K562 (cell line): Measurements from ENCODE around the gene KCNH2. TPM values are rescaled to one million over a fixed set of nuclear protein-coding genes. Genes with fewer than 3 reads are reported as not detected.

Experiments
- ATF7 ChIP-seq: fragments of 450-650 bp; IDR thresholded peaks from 2 replicates; pipeline ENCODE4 v1.7.1; 2014; ENCODE audit warnings: mild to moderate bottlenecking, moderate library complexity
- EGR1 ChIP-seq: fragments of 450-650 bp; conservative IDR thresholded peaks from 2 replicates; pipeline ENCODE4 v1.6.1; 2017; ENCODE audit warnings: mild to moderate bottlenecking
- HCFC1 ChIP-seq: IDR thresholded peaks from 2 replicates; pipeline ENCODE4 v1.6.1; 2012; ENCODE audit warnings: low read depth, low read length, improper control_type of control experiment
- HNRNPLL ChIP-seq: fragments of 200-400 bp; formaldehyde crosslinking; IDR thresholded peaks from 2 replicates; pipeline ENCODE4 v1.6.1; 2017; ENCODE audit warnings: low read length, low read depth, mild to moderate bottlenecking; ENCODE audit not compliant: poor library complexity, severe bottlenecking
- MIER1 ChIP-seq: fragments of 450-650 bp; IDR thresholded peaks from 2 replicates; pipeline ENCODE4 v1.6.1; 2016; ENCODE audit warnings: antibody characterized with exemption, mild to moderate bottlenecking, low read depth
- MTA3 ChIP-seq: fragments of 450-650 bp; formaldehyde crosslinking; IDR thresholded peaks from 2 replicates; pipeline ENCODE4 v1.6.1; 2017; ENCODE audit warnings: mild to moderate bottlenecking, borderline replicate concordance
- NFRKB ChIP-seq: fragments of 450-650 bp; IDR thresholded peaks from 2 replicates; pipeline ENCODE4 v1.6.1; 2016; ENCODE audit warnings: low read depth
- POLR3A ChIP-seq: IDR thresholded peaks from 2 replicates; pipeline ENCODE4 v1.6.1; 2011; ENCODE audit warnings: borderline replicate concordance, mild to moderate bottlenecking, moderate library complexity; ENCODE audit not compliant: insufficient read length, insufficient read depth; ENCODE audit errors: extremely low read depth
- PRMT5 ChIP-seq: sonication (generic); formaldehyde crosslinking; IDR thresholded peaks from 2 replicates; pipeline ENCODE4 v1.5.0; 2020; ENCODE audit warnings: missing genetic modification reagents
- RERE ChIP-seq: sonication (generic); formaldehyde crosslinking; IDR thresholded peaks from 2 replicates; pipeline ENCODE4 v1.8.0; 2023; ENCODE audit warnings: missing genetic modification reagents, mild to moderate bottlenecking, borderline replicate concordance
- SREBF1 ChIP-seq: fragments of 150-350 bp; IDR thresholded peaks from 2 replicates; pipeline ENCODE4 v1.6.1; 2014; ENCODE audit warnings: antibody characterized with exemption, low read depth, low read length, borderline replicate concordance
- SRSF3 ChIP-seq: fragments of 200-400 bp; formaldehyde crosslinking; IDR thresholded peaks from 2 replicates; pipeline ENCODE4 v1.6.1; 2016; ENCODE audit warnings: mild to moderate bottlenecking, low read length, moderate library complexity; ENCODE audit not compliant: insufficient read depth
- XRCC3 ChIP-seq: fragments of 450-650 bp; IDR thresholded peaks from 2 replicates; pipeline ENCODE4 v1.6.1; 2017; ENCODE audit warnings: mild to moderate bottlenecking, moderate library complexity
- ZBTB34 ChIP-seq: fragments of 250-450 bp; sonication (Bioruptor Pico); IDR thresholded peaks from 2 replicates; pipeline ENCODE4 v1.8.0; 2021; ENCODE audit warnings: mild to moderate bottlenecking, moderate library complexity
- ZNF23 ChIP-seq: fragments of 250-450 bp; sonication (Bioruptor Pico); IDR thresholded peaks from 2 replicates; pipeline ENCODE4 v1.4.0; 2020; ENCODE audit warnings: mild to moderate bottlenecking
- polyA plus RNA-seq, 8 experiments: library from polyadenylated mRNA; depleted of rRNA in 4 of 8; stranded (reverse) in 5 of 8; unstranded in 3 of 8; fragments of >200 nt; fragmentation: Nextera tagmentation in 2 of 8; fragmentation: Illumina TruSeq in 1 of 8; extraction: Ambion mirVana in 2 of 8; extraction: Trizol in 1 of 8; gene quantifications; 2 replicates each; pipeline versions ENCODE4 v1.2.1 to v1.2.3, GENCODE V29; 2011 to 2014; ENCODE audit warnings: inconsistent platforms in 1 of 8, missing spikeins in 1 of 8
- total RNA-seq, 7 experiments: library from RNA; depleted of rRNA in 6 of 7; stranded (reverse); fragments of >200 nt in 6 of 7; fragmentation: Illumina TruSeq in 2 of 7; extraction: Trizol in 2 of 7; gene quantifications; 2 replicates each; pipeline versions ENCODE4 v1.2.1 to v1.2.3, GENCODE V29; 2011 to 2021; ENCODE audit warnings: low replicate concordance in 1 of 7
- TF ChIP-seq, protein P1 (sequence below): fragments of 200-400 bp; formaldehyde crosslinking; IDR thresholded peaks from 2 replicates; pipeline ENCODE4 v1.6.1; 2017; ENCODE audit warnings: mild to moderate bottlenecking, low read depth, low read length, moderate library complexity

The KCNH2 gene
- total and polyA plus RNA-seq, 9 of the 15 experiments (the other 6 are each of a cell fraction or from before 2014, with no cell fraction given), result 18.1 to 368 (median 218) TPM

- no peak for TF ChIP-seq RERE (CRISPR knock-in tag)
- TF ChIP-seq MIER1, result no peak
- no peak for TF ChIP-seq ZNF23
- no peak for TF ChIP-seq POLR3A
- no peak for TF ChIP-seq ATF7
- no peak for TF ChIP-seq NFRKB
- no peak for TF ChIP-seq XRCC3
- no peak for TF ChIP-seq SRSF3
- TF ChIP-seq, protein P1, sequence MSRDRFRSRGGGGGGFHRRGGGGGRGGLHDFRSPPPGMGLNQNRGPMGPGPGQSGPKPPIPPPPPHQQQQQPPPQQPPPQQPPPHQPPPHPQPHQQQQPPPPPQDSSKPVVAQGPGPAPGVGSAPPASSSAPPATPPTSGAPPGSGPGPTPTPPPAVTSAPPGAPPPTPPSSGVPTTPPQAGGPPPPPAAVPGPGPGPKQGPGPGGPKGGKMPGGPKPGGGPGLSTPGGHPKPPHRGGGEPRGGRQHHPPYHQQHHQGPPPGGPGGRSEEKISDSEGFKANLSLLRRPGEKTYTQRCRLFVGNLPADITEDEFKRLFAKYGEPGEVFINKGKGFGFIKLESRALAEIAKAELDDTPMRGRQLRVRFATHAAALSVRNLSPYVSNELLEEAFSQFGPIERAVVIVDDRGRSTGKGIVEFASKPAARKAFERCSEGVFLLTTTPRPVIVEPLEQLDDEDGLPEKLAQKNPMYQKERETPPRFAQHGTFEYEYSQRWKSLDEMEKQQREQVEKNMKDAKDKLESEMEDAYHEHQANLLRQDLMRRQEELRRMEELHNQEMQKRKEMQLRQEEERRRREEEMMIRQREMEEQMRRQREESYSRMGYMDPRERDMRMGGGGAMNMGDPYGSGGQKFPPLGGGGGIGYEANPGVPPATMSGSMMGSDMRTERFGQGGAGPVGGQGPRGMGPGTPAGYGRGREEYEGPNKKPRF, result no peak
- TF ChIP-seq ZBTB34 (CRISPR knock-in tag), result no peak
- TF ChIP-seq HCFC1, result no peak
- no peak for TF ChIP-seq PRMT5 (CRISPR knock-in tag)
- TF ChIP-seq SREBF1, result no peak
- TF ChIP-seq EGR1, result no peak
- TF ChIP-seq MTA3, result no peak; the same call in 1 of the 2 replicates
- TF ChIP-seq HNRNPLL, result no peak
Measured at GRCh38 chr7:150957133-150958020, 20.7 kb downstream of the KCNH2 start (continued).
